OCI-LY7 (cell line): ENCODE measurements around the gene KLHL17. TPM values are rescaled to one million over a fixed set of nuclear protein-coding genes. Genes with fewer than 3 reads are reported as not detected.

Experiments used
- Bru-seq: library from RNA; stranded (reverse); fragments of 400-500 nt; gene quantifications from one replicate; lab custom pipeline; 2021; lab: Mats Ljungman, UMichigan
- BruChase-seq, 2 experiments: library from RNA; stranded (reverse); fragments of 400-500 nt; gene quantifications; one replicate each; lab custom pipeline; 2021; lab: Mats Ljungman, UMichigan
- BruUV-seq: library from RNA; stranded (reverse); fragments of 400-500 nt; replicated peaks from 2 replicates; lab custom pipeline; 2021; lab: Mats Ljungman, UMichigan
- CTCF ChIA-PET: fragments of 300-600 bp; sonication (Branson Sonifier 250); formaldehyde crosslinking; loops from one replicate; lab custom pipeline; 2022; ENCODE audit warnings: antibody characterized with exemption; ENCODE audit not compliant: unreplicated experiment; lab: Charles Lee
- POLR2A ChIA-PET: fragments of 300-600 bp; sonication (Branson Sonifier 250); formaldehyde crosslinking; loops from one replicate; lab custom pipeline; 2022; ENCODE audit warnings: antibody characterized with exemption; lab: Charles Lee
- DNase-seq: peaks from one replicate; pipeline ENCODE4 v3.0.0-alpha.2; 2015; ENCODE audit warnings: low spot score
- H2AFZ ChIP-seq: fragments of 200-600 bp; sonication (generic), shearing (Covaris generic); 2 replicates; pipeline ENCODE4 v1.6.1; 2014; ENCODE audit warnings: mild to moderate bottlenecking, antibody characterized with exemption, low read length, moderate library complexity
- H3K27ac ChIP-seq: fragments of 200-600 bp; sonication (generic); 2 replicates; pipeline ENCODE4 v1.5.1; 2014; ENCODE audit warnings: mixed run types, low read depth, mild to moderate bottlenecking, moderate library complexity, low read length, inconsistent platforms; ENCODE audit not compliant: poor library complexity, severe bottlenecking
- H3K36me3 ChIP-seq: fragments of 200-600 bp; sonication (generic); 2 replicates; pipeline ENCODE4 v1.6.1; 2014; ENCODE audit warnings: mild to moderate bottlenecking, antibody characterized with exemption, low read length, moderate library complexity, mixed read lengths; ENCODE audit not compliant: insufficient read depth
- H3K4me1 ChIP-seq: fragments of 200-600 bp; sonication (generic); 2 replicates; pipeline ENCODE4 v1.5.1; 2014; ENCODE audit warnings: mild to moderate bottlenecking, low read length; ENCODE audit not compliant: insufficient read depth, poor library complexity, severe bottlenecking
- H3K4me2 ChIP-seq: fragments of 200-600 bp; sonication (generic); 2 replicates; pipeline ENCODE4 v1.6.1; 2014; ENCODE audit warnings: mild to moderate bottlenecking, low read length
- H3K4me3 ChIP-seq: fragments of 200-600 bp; sonication (generic); 2 replicates; pipeline ENCODE4 v1.5.1; 2014; ENCODE audit warnings: mild to moderate bottlenecking, low read depth, low read length; ENCODE audit not compliant: poor library complexity, severe bottlenecking
- H3K79me2 ChIP-seq: fragments of 200-600 bp; sonication (generic); 2 replicates; pipeline ENCODE4 v1.6.1; 2016; ENCODE audit warnings: low read depth, mild to moderate bottlenecking, low read length, moderate library complexity, mixed read lengths; ENCODE audit not compliant: insufficient read depth
- H3K9me2 ChIP-seq: fragments of 200-600 bp; sonication (generic); 2 replicates; pipeline ENCODE4 v1.6.1; 2016; ENCODE audit warnings: mild to moderate bottlenecking, low read length, mixed read lengths; ENCODE audit not compliant: insufficient read depth
- H3K9me3 ChIP-seq: fragments of 200-600 bp; sonication (generic); 2 replicates; pipeline ENCODE4 v1.6.1; 2014; ENCODE audit warnings: mild to moderate bottlenecking, mixed run types, low read length, mixed read lengths
- H4K20me1 ChIP-seq: fragments of 200-600 bp; sonication (generic); 2 replicates; pipeline ENCODE4 v1.6.1; 2014; ENCODE audit warnings: mild to moderate bottlenecking, antibody characterized with exemption, low read length, moderate library complexity, mixed read lengths; ENCODE audit not compliant: insufficient read depth
- EZH2phosphoT487 ChIP-seq: fragments of 200-600 bp; sonication (generic); IDR thresholded peaks from 2 replicates; pipeline ENCODE4 v1.6.1; 2018; ENCODE audit warnings: low read depth, borderline replicate concordance, mild to moderate bottlenecking, mixed run types, antibody characterized with exemption, low read length, moderate library complexity, mixed read lengths
- intact Hi-C: fragments of 100-400 bp; cut with micrococcal nuclease; formaldehyde crosslinking; loops from one replicate; pipeline ENCODE4 v1.10.0; 2022; ENCODE audit not compliant: unreplicated experiment
- long read RNA-seq: library from polyadenylated mRNA; stranded (forward); transcript quantifications from one replicate; pipeline ENCODE4 v2.0.0, GENCODE V29; 2022
- total RNA-seq, 2 experiments: library from RNA; depleted of rRNA in 1 of 2; stranded (reverse); fragments of >200 nt in 1 of 2; shearing (Covaris generic) in 1 of 2; gene quantifications; 2 replicates each; pipeline ENCODE4 v1.2.3, GENCODE V29; 2014 to 2022
- TF ChIP-seq, protein P1 (sequence below): fragments of 200-600 bp; sonication (generic); conservative IDR thresholded peaks from 2 replicates; pipeline ENCODE4 v1.5.1; 2014; ENCODE audit warnings: mild to moderate bottlenecking, antibody characterized with exemption, low read length, moderate library complexity, mixed read lengths

The KLHL17 gene
- total RNA-seq (2014; rRNA removed; shearing (Covaris generic)) (20.7 and 21.7 TPM in 2 replicates), total RNA-seq (2022) (23.3 and 24.2 TPM in 2 replicates), Bru-seq, nascent RNA (percentile 37 among the genes with signal in this experiment), BruChase-seq, experiment 1, labeled RNA remaining after a 6-hour chase (percentile 42 among the genes with signal in this experiment), BruChase-seq, experiment 2, labeled RNA remaining after a 2-hour chase (percentile 50 among the genes with signal in this experiment)
- long read RNA-seq, partial matches to known transcripts, result 6 of 40 reads
- long read RNA-seq, other reads (novel, unspliced or antisense), result 31 of 40 reads

DNA sequence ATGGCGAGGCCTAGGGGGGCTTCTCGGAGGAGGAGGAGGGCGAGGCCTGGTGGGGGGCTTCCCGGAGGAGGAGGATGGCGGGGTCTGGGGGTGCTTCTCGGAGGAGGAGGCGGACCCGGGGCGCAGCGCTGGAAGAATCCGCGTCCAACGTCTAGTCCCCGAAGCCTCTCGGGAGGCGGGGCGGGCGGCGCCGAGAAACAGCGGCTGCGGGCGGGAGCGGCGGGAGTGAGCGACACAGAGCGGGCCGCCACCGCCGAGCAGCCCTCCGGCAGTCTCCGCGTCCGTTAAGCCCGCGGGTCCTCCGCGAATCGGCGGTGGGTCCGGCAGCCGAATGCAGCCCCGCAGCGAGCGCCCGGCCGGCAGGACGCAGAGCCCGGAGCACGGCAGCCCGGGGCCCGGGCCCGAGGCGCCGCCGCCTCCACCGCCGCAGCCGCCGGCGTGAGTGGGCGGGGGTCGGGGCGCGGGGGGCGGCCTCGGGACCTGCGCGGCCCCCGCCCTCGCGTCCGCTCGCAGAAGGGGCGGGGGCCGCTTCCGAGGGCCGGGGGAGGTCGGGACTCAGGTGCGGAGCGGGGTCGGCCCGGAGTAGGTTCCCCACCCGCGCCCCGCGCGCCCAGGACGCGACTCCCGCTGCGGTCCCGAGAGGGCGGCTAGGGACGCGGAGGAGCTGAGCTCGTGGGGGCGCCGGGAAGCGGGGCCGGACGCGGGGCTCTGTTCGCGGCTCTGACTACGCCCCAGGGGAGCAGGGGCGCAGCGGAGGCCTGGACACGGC is at the start of gene KLHL17:
Gene KLHL17, plus strand, starts transcription at position 222 of the 769 bp plus-strand sequence. Its CDS starts 110 bp downstream, at position 332.
- peaks cover 4% of the 10 kb centered on the region; the same call in 1 of the 2 replicates for H4K20me1 ChIP-seq
- POLR2A ChIA-PET, result no interaction called here
- H3K9me2 ChIP-seq, result no peaks in the 10 kb centered on the region
- peaks cover 20% of the 10 kb centered on the region for H3K79me2 ChIP-seq
- peaks cover 17% of the 10 kb centered on the region for H3K36me3 ChIP-seq
- peak within 1 kb of the TSS; percentile 65 for H3K4me2 ChIP-seq
- BruUV-seq, result no TSS peak
- peak within 1 kb of the TSS; percentile 81 for H3K4me3 ChIP-seq
- CTCF ChIA-PET, result interaction anchor here (0.6 kb wide), 1 partner anchor 93 kb away, joined by 5 read pairs; no protein-coding TSS in a partner anchor
- no peak within 1 kb of the TSS for H3K27ac ChIP-seq
- peak within 1 kb of the TSS; percentile 66 for H2AFZ ChIP-seq
- peak; percentile 81 for DNase-seq
- TF ChIP-seq, protein P1, sequence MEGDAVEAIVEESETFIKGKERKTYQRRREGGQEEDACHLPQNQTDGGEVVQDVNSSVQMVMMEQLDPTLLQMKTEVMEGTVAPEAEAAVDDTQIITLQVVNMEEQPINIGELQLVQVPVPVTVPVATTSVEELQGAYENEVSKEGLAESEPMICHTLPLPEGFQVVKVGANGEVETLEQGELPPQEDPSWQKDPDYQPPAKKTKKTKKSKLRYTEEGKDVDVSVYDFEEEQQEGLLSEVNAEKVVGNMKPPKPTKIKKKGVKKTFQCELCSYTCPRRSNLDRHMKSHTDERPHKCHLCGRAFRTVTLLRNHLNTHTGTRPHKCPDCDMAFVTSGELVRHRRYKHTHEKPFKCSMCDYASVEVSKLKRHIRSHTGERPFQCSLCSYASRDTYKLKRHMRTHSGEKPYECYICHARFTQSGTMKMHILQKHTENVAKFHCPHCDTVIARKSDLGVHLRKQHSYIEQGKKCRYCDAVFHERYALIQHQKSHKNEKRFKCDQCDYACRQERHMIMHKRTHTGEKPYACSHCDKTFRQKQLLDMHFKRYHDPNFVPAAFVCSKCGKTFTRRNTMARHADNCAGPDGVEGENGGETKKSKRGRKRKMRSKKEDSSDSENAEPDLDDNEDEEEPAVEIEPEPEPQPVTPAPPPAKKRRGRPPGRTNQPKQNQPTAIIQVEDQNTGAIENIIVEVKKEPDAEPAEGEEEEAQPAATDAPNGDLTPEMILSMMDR, result no peak
- no peak for TF ChIP-seq EZH2phosphoT487
- intact Hi-C loops, result no loop called here
- no peaks in the 10 kb centered on the region for H3K9me3 ChIP-seq
- H3K4me1 ChIP-seq, result peaks cover 16% of the 10 kb centered on the region

DNA sequence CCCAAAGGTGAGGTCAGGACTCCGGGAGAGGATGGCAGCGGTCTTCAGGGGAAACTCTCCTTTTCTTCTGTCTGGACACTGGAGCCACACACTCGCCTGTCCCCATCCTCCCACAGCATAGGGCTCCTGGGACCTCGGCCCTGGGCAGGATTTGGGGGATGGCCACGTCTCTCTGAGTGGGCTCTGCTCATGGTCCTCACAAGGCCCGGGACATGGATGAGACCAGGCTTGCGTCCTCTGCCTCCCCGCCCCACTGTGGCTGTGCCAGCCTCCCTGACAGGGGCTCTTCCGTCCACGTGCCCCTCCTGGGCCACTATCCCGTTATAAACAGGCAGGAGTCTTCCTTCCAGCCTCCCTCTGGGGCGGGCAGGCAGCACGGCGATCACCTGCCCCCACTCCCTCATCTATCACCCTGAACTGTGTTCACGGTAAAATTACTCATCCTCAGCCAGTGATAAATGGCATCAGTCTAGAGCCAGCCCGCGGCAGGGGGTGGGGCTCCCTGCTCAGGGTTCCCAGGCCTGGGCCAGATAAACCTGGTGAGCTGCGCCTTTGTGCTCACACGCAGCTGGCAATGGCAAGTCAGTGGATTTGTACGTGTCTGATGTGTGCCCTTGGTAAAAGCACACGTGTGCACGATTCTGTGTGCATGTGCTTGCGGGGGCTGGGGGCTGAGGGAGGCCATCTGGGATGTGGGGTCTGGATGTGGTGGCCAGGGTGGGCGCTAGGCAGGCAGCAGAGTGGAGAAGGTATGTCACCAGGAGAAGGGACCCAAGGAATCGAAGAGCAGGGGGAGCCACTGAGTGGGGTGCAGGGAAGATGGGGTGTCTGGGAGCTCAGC is 49.3 kb upstream of the KLHL17 start:
- intact Hi-C loops, result no loop called here

More for the DNA sequence above, 49.3 kb upstream of the KLHL17 start:
- DNase-seq, result no peak
- Histone ChIP-seq H3K27ac (no peak overlapping the region), H3K4me3 (no peak overlapping the region), H2AFZ (no peak overlapping the region), H3K36me3 (no peaks in the 10 kb centered on the region), H3K9me2 (no peaks in the 10 kb centered on the region), H3K4me2 (no peak overlapping the region), H4K20me1 (no peaks in the 10 kb centered on the region), H3K9me3 (no peaks in the 10 kb centered on the region), H3K79me2 (no peaks in the 10 kb centered on the region), H3K4me1 (no peaks in the 10 kb centered on the region)
- TF ChIP-seq, protein P1, result no peak
- TF ChIP-seq EZH2phosphoT487, result no peak
- no TSS peak for BruUV-seq
- ChIA-PET POLR2A (no interaction called here), CTCF (no interaction called here)
